ENCODE measurements around the gene ZNF280A.

Gene ZNF280A, protein sequence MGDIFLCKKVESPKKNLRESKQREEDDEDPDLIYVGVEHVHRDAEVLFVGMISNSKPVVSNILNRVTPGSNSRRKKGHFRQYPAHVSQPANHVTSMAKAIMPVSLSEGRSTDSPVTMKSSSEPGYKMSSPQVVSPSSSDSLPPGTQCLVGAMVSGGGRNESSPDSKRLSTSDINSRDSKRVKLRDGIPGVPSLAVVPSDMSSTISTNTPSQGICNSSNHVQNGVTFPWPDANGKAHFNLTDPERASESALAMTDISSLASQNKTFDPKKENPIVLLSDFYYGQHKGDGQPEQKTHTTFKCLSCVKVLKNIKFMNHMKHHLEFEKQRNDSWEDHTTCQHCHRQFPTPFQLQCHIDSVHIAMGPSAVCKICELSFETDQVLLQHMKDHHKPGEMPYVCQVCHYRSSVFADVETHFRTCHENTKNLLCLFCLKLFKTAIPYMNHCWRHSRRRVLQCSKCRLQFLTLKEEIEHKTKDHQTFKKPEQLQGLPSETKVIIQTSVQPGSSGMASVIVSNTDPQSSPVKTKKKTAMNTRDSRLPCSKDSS

DNA sequence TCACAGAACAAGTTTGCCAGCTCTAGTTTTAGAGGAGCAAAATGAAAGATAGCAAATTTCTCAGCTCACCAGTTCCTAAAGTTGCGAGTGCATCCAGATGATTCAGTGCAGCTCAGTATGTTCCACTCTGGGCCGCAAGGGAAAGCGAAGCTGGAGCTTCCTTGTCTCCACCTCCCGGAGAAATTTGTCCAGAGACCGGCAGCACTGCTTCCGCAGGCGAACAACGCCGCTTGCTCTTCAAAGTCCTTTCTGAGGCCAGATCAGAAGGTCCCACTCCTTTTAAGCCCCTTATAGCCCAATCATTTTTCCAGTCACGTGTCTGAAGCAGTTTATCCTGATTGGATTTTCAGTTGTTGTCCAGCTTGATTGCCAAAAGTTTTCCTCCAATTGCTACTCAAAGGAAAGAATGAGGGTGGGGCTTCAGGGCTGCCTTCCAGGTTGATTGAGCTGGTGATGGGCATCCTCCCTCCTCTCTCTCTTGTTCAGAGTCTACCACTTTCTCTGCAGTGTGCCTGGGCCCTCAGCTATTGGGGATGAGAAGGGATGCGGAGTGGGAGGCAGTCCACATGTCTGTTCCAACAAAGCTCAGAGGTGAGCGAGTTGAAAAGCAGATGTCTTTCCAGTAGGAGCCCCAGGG is at the start of gene ZNF280A:
ZNF280A (minus strand) TSS at position 251 of the 637 bp plus-strand sequence. CDS start 4,640 bp downstream, outside the sequence.
- no peak for DNase-seq

DNA sequence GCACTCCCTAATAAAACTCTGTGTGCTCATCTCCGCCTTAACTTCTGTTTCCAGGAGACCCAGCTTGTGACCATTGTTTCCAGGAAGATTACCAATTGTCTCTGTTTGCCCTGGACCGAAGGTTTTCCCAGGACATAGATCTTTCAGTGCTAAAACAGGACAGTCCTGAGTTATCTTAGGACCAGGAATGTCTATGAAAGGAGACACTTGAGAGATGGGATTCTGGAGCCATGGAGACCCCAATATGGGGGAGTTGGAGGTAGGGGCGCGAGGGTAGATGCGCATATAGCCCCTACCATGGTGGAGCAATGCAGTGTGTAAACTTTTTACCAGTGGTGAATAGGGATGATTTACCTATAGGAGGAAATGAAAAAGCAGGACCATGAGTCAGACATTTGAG is 49.1 kb upstream of the ZNF280A start:
- no peak for DNase-seq

DNA sequence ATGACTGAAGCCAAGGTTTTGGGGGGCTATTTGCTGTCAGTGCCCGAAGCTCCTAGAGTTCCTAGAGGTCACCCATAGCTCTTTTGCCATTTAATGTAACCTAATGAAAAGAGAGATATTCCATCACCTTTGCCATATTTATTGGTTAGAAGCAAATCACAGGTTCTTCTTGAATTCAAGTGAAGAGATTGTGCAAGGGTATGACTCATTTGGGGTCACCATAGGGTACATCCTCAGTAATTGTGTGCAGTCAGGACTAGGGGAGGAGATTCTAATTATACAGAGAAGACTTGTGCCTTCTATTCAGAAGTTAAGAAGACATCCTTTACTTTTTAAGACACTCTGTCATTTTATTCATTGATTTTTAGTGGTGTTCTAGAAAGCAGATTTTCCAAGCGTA is 45.9 kb upstream of the ZNF280A start:
- no peak for DNase-seq

DNA sequence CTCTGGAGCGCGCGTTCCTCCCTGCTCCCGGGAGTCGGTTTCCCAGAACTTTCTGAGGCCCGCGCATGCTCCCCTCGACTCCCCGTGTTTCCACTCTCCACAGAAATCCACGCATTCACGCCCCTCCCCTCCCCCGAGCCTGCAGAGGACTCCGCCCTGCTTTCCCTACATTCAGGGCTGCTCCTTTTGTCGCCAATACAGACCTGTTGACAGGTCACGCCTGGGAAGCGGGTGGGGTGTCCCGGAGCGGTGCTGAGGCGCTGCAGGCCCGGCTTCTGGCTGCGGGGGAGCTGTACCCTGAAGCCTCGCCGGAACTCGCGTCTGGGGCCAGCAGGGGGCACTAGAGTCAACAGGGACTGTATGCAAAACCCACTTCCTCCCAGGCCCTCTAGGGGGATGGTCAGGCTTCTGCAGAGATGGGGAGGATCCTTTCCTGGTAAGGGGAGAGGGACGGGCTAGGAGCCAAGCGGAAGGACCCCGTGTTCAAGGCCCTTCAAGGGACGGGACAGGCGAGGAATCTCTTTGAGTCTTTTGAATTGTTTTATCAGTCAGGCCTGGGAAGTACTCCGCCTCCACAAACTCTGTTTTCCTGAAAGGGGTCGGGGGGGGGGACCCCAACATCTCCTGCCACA is 39.0 kb upstream of the ZNF280A start, which contains the start of gene PRAME:
PRAME (minus strand) TSS at position 294 of the 632 bp plus-strand sequence. CDS start 2,433 bp downstream, outside the sequence.
- DNase-seq: peak; percentile 81

DNA sequence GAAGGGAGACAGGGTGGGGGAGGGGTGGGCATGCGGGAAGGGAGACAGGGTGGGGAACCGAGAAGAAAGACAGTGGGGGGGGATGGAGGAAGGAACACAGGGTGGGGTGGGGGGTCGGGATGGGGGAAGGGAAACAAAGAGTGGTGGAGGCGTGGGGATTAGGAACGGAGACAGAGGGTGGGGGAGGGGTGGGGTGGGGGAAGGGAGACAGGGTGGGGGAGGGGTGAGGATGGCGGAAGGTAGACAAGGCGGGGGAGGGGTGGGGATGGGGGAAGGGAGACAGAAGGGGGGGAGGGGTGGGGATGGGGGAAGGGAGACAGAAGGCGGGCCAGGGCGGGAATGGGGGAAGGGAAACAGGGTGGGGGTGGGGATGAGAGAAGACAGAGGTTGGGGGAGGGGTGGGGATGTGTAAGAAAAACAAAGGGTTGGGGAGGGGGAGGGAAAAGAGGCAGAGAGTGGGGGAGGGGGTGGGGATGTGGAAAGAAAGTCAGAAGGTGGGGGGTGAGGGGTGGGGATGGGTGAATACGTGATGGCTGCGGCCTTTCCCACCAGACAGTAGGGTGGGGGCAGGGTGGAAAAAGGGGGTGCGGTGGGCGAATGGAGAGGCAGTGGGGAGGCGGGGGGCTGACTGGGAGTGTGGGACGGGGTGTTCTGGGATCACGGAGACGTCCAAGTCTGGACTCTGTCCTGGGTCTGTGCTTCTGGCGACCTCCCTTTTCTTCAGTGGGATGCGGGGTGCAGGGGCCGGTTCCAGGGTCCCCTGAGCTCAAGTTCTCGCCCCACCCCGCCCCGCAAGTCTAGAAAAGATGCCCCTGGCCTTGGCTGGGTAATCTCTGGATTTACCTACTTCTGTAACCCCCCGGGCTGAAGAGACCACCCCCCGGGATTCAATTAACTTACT is 38.3 kb upstream of the ZNF280A start:
- no peak for DNase-seq

DNA sequence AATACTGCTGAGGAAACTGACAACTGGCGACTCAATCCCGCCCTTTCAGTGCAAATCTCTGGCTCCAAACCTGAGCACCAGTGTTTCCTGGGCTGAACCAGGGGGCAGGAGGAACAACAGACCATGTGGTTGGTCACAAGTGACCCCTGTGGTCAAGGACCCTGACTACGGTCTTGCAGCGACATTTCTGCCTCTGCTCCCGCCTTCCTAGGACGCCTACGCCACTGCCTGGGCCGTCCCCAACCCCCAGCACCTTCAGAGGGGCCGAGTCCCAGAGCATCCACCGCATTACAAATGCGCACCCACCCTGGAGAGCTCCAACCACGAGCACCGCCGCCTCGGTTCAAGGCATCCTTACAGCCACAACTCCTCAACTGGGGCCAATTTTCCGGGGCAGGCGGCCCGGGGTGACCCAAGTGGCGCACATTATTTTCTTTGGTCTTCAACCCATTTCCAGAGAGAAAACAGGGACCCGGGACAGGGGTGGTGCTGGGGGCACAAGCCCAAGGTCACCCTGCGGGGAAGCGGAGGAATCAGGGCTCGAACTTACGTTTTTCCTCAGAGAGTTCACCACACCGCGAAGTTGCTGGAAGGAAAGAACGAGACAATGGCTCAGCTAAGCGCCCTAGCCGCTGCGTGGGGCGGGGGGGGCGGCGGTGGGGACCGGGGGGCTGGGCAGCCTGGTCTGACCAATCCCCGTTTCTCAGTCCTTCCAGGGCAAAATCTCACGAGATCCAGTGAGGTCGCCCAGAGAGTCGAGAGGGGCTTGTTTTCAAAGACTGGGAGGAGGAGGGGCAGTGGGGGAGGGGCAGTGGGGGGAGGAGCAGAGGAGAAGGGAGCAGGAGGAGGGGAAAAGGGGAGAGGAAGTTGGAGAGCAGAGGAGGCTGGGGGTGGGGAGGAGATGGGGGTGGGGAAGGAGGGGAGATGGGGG is 37.2 kb upstream of the ZNF280A start:
- DNase-seq: no peak

DNA sequence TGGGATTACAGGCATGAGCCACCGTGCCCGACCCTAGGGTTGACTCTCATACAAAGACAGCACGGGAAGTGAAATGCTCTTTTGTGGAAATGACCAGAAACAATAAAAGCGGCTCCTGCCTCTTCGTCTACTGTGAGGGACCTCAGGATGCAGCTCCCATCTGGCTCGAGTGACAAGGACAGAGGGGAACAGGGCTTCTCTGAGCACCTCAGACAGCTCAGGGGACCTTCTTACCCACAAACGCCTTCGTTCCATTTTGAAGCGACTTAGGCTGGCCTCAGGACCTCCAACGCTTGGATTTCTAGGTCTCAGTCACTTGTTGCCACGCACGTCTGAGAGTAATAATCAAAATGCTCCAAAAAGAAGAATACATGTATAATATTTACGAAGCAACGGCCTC is 36.5 kb upstream of the ZNF280A start:
- no peak for DNase-seq

DNA sequence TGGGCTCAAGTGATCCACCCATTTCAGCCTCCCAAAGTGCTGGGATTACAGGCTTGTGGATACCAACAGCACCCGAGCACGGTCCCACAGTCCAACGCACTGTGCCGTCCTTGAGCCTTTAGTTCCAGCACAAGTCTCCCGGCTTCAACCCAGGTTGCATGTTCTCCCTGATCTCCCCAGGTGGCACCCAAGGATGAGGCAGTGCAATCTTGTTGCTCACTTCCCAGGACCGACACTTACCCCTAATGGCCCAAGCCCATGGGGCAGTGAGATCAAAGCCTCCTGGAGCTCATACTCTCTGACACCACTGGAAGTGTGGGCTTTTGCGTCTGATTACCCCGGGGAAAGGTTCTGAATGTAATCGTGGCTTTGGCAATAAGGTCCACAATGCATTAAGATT is 35.5 kb upstream of the ZNF280A start:
- no peak for DNase-seq

DNA sequence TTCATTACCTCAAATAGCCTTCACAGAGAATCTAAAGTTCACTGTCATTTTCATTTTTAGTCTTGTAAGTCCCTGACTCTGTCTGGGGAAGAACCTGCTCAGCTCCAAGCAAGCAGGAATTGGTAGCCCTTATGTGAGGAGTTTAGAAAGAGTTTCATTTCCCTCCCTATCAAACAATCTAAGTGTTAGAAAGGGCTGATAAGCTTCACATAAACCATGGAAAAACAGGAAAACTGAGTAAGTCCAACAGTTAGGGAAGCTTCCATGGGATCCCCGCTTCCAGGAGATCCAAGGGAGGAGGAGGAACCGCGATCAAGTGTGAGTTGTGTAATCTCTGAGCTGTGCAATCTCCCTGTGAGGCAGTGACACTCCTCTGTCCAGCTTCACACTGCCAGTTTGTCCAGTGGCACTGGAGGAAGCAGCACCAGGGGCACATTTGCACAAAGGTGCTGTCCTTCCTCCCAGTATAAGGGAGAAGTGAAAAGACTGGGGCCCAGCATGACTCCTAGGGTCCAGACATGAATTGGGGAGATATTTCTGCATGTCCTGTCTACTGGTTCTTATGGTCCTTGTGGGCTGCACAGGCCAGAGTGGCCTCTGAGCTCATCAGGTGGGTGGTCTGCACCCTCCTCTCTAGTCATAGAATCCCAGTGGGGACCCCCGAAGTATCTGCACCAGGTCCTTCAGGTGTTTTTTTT is 34.7 kb upstream of the ZNF280A start:
- no peak for DNase-seq

DNA sequence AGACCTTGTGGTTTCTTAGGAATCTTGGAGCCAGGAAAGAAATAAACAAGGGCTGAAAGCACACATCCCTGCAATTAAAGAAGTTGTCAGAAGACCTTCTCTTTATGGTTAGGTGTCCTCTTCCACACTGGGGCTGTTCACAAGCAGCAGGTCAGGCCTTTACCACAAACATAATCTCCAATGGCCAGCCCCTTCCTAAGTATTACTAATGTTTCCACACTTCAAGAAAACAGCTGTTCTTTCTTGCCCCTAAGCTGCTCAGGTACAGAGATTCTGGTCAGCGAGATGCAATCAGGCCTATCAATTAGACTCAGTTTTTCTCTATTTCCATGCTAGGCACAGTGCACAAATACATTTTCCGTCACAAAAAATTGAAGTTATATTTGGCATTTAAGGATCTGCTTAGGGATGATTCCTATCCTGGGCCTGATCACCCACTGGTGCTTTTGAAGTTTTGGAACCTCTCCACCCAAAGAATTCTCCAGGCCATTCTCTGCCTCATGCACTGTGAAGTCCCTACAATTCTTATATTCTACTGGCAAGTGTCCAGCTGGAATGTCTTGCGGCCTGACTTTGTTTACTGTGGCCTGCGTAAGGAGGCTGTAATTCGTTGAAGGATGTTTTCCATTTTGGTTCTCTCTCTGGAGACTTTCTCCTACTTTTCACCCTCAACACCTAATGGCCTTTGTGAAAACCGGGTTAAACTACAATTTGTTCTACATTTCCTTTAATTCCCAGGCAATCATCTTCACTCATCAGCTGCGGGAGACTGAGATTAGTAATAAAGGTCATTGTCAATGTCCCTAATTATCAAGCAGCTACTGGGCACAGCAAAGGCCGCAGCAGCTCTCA is 33.9 kb upstream of the ZNF280A start:
- no peak for DNase-seq

DNA sequence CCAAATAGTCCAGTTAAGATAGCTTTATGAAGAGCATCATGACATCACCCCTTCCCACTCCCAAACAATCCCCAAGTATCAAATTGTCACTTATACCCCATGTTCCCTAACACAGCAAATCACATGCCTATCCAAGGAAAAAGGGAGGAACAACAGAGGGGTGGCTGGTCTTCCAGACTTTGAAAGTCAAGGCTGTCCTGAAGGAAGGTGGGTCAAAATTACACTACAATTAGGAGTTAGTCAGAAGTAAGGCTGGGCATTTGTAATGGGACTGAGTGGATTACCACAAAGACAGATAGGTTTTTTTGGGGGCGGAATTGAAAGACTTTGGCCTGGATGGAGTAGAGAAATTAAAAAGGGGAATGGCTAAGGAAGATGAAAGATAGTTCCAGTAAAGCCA is 33.1 kb upstream of the ZNF280A start:
- DNase-seq: no peak

DNA sequence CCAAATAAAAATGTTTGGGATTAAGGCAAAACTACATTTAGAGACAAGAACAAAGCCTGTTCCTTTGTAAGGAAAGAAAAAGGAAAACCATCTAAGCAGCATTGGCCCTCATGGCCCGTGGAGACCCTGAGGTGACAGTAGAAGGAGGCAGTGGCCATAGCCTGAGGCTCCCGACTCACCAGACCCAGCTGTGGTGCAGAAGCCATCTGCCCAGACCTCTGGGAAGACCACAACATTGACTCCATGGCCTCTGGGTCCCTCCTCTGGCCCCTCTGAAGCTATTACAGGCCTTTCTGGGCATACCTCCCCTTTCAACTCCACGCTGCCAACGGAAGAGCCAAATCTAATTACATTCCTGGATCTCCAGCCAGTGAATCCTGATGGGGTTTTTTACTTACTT is 32.6 kb upstream of the ZNF280A start:
- DNase-seq: no peak

DNA sequence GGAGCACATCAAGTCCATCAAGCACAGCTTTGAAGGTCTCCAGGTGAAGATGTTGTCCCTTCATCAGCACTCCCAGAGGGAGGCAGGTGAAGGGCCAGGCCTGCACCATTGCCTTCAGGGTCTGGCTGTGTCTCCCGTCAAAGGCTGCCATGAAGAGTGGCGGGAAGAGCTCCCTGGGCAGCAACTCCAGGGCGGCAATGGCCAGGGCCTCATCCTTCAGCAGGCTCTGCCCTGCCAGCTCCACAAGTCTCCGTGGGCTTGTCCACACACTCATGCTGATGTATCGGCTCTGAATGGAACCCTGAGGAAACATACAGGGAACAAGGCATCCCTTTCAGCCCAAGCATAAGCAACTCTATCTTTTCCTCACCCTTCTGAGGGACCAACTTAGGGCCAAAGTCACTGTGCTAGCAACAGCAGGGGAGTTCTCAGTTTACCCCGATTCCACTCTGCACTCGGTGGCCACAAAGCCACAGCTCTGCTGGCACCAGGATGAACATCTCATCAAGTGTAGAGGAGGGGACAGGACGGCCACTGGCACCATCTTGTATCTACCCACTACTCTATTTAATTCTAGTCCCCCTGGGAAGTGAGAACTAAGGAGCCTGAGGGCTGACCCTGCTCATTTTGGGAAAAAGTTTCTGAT is 30.8 kb upstream of the ZNF280A start:
- DNase-seq: no peak

DNA sequence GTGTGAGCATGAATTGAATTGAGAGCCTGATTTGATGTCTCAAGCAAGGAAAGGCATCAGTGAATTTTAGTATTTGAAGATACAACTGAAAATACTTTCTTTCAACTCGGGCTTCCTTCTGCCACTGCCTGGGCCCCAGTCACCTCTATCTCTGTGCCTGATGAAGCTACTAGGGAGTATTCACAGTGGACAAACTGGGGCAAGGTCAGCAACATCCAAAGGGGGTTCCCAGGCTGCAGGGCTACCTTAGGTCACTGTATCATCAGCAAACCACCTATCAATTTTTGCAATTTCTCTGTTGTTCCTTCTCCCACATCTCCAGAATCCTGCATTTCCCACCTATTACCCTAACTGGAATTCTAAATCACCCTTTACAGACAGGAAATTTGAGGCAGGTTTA is 28.8 kb upstream of the ZNF280A start:
- DNase-seq: no peak

DNA sequence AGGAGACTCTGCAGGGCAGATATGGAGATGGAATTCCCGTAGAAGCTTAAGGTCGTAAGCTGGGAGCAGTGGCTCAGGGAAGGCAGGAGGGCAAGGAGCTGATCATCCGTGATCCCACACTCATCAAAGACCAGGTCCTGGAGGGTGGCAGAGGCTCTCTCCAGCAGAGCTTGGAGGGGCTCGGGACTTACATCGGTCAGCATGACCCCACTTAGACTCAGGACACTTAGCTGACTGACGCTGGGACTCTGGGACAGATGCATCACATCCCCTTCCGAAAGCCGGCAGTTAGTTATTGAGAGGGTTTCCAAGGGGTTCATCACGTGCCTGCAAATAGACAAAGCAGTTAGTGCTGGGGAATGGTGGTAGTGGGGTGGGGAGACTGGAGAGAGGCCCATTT is 28.2 kb upstream of the ZNF280A start:
- DNase-seq: no peak

DNA sequence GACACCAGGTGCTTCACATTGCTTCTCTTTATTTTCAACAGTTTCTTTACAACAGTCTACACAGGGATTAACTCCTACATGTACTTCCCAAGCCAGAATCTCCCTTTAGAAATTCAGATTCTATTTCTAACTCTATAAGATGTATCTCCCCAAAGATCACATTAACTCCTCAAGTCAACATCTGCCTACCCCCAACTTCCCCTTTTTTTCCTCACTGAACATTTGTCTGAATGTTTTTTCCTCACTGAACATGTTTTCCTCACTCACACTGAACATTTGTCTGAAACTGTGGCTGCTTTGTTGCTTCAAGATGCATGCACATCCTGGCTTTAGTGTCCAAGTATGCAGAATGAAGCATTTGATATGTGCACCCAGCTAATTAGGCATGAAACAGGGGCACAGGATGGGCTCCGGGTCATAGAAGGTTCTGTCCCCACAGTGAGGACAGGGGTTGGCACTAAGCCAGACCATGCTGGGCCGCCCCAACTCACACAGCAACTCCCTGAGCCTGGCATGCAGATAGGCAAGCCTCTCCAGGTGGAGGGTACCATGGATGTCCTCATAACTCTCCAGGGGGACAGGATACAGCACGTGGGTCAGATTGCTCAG is 27.7 kb upstream of the ZNF280A start:
- DNase-seq: no peak

DNA sequence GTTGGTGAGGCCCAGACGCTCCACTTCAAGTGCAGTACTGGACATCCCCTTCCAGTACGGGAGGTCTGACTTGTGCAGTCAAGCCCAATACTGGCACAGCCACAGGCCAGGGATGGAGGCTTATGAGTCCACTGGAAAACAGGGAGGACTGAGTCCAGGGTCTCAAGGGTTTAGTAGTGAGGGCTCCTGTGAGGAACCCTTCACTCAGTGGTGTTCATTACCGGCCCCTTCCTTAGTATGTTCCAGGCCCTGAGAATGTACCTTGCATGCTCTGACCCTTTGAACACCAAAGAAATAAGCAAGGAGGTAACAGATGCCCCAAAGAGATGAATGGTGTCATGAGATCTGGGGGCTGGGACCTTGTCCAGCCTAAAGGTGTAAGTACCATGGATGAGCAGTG is 27.2 kb upstream of the ZNF280A start:
- DNase-seq: no peak

DNA sequence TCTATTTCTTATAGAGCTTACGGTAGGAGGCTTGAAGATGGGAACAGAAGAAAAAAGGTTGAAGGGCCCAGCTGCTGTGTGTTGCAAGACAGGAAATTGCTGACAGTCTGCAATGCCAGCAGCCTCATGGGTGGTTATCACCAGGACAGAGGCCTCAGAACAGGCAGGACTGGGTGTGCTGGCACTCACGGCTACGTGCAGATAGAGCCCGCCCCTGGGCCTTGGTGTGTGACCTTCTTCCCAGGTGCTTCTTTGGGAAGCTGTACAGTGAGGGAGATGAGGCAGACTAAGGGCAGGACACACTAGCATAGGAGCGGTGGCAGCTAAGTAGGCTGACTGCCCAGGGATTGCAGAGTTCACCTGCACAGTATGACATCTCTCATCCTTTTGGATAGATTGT is 26.4 kb upstream of the ZNF280A start:
- no peak for DNase-seq

DNA sequence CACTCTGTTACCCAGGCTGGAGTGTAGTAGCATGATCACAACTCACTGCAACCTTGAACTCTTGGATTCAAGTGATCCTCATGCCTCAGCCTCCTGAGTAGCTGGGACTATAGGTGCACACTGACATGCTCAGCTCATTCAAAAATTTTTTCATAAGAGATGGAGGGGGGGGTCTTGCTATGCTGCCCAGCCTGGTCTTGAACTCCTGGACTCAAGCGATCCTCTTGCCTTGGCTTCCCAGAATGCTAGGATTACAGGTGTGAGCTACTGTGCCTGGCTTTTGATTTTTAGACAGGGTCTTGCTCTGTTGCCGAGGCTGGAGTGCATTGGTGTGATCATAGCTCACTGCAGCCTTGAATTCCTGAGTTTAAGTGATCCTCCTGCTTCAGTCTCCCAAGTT is 25.0 kb upstream of the ZNF280A start:
- DNase-seq: no peak

Data from NCI-H1048 (cell line).